ENCODE results near the gene CSK.

CSK gene

GRCh38 chr15:74845581-74845980 lies 63.7 kb downstream of the CSK start:
- DNase-seq = no peak

- no peak for DNase-seq
These were observed 65.6 kb downstream of the CSK start for GRCh38 chr15:74847432-74847831.

GRCh38 chr15:74850393-74850792 lies 68.5 kb downstream of the CSK start:
- DNase-seq = no peak

GRCh38 chr15:74851960-74852359 lies 70.1 kb downstream of the CSK start:
- DNase-seq = no peak
